GM18505 (cell line): ENCODE results near the gene RHOC.
A peak's percentile ranks its signal among the peaks of the same experiment; 100 is the strongest.
"Not testable (repeated sequence)": the region's sequence is repeated elsewhere in the genome, so short reads cannot be mapped to it uniquely, and the experiment has no call there.

Source experiments
- ATAC-seq: cut with Tn5 transposase; IDR thresholded peaks from one replicate; pipeline ENCODE4 v1.9.1; 2021; ENCODE audit not compliant: unreplicated experiment
- POLR2A ChIP-seq: IDR thresholded peaks from 4 replicates; pipeline ENCODE4 v1.6.1; 2011; ENCODE audit warnings: borderline replicate concordance; ENCODE audit not compliant: insufficient read depth, insufficient read length; ENCODE audit errors: extremely low read depth

Gene RHOC

DNA sequence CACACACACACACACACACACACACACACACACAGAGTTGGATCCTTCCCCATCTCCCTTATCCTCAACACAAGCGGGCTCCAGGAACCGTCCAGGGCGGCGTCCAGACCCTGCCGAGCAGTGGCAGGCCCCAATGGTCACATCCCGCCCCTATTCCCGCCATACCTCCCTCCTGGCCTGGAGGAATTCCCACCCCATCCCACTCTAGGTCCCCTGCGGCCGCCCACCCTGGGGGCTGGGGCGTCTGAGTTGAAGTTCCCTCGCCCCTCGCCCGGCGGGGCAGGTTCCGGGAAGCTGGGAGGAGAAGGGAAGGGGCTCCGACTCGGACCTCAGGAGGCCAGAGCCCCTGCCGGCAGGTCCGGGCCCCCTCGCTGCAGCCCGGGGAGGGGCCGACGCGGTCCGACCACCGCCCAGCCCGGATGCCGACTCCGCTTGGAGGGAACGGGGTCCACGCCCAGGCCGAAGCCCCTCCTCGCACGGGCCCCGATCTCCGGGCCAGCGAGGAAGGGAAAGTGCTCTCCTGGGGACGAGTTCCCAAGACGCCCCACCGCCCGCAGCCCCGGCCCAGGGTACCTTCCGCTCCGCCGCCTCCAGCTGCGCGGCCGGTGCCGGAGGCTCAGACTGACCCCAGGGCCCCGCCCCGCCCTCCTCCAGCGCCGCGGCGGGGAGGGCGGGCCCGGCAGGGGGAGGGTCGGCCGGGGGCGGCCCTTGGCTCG is at the start of gene RHOC:
Gene RHOC, minus strand, starts transcription at position 623 of the 716 bp plus-strand sequence. CDS start 3,328 bp downstream, outside the sequence.
- peak; percentile 61 for TF ChIP-seq POLR2A

DNA sequence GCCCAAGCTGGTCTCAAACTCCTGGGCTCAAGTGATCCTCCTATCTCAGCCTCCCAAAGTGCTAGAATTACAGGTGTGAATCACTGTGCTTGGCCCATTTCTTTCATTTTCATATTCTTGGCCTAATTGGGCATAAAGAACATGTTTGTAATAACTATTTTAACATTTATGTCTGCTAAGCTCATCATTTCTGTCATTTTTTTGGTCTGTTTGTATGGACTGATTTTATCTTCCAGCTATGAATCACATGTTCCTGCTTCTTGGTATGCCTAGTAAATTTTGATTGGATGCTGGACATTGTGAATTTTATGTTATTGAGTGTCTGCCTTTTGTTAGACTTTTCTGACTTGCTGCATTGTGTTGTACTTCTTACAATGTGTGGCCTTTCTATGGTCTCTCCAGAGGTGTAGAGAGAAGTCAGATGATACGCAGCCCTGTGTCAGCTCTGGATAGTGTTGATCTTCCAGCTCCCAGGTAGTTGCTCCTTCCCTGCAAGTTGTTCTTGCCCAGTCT is 47.2 kb upstream of the RHOC start:
- TF ChIP-seq POLR2A, result no peak
- no peak for ATAC-seq

More for the DNA sequence above, at the start of gene RHOC:
- ATAC-seq, result peak; percentile 60

DNA sequence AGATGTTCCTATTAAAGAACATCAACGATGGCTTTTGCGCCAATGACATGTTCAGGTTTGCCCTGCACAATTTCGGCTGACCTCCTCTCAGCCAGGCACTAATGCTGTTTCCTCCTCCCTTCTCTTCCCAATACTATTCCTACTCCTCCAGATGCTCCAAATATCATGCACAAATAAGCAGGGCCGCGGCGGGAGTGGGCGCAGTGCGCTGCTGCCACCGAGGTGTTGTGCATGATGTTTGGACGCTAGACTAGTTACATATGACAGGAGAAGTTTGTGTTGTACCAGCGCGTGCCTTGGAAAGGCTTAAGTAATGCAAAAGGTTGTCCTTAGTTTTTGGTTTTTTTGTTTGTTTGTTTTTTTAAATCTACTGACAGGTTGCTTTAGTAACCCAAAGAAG is 41.5 kb upstream of the RHOC start:
- TF ChIP-seq POLR2A, result no peak
- ATAC-seq, result no peak

DNA sequence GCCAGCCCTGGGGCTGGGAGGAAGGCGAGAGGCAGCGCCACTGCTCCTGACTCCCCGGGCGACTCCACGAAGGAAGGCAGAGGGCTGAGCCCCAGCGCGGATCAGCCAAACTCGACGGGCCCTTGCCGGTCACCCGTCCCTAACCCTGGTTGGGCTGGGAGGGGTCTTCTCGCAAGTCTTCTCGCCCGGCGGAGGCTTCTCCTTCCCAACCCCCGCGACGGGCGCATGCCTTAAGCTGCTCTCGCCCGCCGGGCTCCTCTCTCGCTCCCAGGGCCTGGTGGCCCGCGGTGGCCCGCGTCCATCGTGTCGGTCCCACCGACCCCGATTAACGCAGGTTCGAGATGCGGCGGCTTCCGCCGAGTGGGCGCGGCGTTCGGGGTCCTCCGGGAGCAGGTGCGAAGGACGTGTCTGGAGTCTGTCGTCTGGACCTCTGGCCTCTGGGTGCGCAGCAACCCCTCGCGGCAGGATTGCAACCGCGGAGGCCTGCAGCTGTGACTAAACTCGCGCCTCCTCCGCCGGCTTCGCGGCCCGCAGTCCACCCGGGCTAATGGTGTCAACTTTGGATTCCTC is 37.2 kb upstream of the RHOC start:
- ATAC-seq, result no peak
- no peak for TF ChIP-seq POLR2A

DNA sequence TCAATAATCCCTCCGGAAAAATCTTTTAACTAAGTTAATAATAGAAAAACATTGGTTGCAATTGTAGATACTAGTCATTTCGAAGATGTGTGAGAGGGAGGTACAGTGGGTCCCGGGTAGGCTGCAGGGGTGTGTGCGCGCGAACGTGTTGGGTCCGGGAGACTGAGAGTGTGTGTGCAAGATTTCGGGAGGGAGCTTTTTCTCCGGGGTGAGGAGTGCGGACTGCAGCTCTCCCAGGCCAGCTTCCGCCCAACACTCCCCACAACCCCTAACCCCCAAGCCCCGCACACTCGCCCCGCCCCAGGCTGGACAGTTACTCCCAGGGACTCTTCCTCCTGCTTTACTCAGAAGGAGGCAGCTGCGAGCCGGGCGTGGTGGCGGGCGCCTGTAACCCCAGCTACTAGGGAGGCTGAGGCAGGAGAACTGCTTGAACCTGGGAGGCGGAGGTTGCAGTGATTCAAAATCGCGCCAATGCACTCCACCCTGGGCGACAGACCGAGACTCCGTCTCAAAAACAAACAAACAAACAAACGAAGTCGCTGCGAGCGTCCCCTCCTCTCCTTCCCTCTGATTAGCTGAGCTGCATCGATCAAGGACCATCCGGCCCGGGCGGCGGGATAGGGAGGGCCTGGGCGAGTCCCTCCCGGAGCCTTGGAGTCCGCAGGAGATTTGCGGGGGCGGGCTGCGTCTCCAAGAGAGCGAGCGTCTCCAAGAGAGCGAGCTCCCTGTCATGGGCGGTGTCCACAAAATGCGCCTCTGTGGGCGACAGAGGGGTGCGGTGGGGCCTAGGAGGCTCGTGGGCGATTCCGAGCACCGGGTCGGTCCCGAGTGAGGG is 36.5 kb upstream of the RHOC start:
- no peak for ATAC-seq
- TF ChIP-seq POLR2A, result no peak

DNA sequence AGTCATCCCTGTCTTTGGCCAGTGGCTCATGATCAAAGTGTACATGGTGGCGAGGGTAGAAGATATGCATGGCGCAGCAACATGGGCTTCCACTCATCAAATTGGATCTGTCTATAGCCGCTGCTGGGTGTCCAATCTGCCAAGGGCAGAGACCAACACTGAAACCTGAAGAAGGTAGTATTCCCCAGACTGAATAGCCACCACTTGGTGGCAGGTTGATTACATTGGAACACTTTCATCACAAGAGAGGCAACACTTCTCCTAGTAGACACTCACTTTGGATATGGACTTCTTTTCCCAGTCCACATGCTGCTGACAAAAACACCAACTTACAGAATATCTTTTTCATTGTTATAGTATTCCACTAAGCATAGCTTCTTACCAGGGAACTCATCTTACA is 30.6 kb upstream of the RHOC start:
- no peak for TF ChIP-seq POLR2A
- ATAC-seq, result no peak

DNA sequence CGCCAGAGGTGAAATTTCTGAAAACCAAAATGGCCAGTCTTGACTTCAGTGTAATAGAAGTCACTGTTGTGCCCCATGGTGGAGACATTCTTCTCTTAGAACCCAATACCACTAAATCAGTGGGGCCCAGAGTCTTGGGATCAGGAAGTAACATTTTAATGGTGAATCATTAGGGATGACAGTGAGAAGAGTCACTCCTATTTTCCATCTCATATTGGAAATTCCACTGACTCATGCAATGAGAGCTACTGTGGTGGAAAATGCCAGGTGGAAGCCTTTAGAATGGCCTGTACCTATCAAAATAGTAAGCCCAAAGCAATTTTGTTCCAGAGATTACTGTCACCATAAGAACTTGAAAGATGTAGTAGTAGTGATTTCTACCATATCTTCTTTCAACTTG is 28.8 kb upstream of the RHOC start:
- no peak for TF ChIP-seq POLR2A
- no peak for ATAC-seq

DNA sequence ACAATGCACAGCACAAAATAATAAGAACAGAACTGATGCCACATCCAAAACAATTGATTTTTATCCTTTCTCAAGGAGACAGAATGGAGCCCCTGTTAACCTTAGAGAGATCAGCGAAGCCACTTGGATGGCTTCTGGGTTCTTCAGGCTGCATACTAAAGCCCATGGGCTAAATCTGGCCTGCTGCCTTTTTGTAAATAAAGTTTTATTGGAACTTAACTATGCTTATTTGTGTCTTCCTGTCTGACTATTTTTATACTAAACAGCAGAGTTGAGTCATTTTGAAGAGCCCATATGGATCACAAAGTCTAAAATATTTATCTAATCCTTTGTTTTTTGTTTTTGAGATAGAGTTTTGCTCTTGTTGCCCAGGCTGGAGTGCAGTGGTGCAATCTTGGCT is 24.5 kb upstream of the RHOC start:
- no peak for TF ChIP-seq POLR2A
- ATAC-seq, result no peak

DNA sequence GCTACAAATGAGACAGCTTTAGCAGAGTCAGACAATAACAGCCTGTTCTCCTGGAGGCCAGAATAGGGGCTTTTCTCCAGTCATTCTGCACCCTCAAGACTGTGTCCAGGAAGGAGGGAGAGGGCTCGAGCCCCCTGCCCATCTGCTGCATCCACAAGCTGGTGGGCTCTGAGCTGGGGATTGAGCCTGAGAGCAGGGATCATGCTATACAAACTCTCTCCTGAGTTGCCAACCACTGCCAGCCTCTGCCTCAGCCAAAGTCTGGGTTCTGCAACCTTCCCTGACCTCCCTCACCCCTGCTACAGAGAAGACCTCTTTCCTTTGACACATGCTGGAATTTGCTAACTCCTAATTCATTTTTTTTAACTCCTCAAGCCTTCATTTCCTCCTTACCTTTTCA is 23.0 kb upstream of the RHOC start:
- no peak for TF ChIP-seq POLR2A
- ATAC-seq, result no peak

DNA sequence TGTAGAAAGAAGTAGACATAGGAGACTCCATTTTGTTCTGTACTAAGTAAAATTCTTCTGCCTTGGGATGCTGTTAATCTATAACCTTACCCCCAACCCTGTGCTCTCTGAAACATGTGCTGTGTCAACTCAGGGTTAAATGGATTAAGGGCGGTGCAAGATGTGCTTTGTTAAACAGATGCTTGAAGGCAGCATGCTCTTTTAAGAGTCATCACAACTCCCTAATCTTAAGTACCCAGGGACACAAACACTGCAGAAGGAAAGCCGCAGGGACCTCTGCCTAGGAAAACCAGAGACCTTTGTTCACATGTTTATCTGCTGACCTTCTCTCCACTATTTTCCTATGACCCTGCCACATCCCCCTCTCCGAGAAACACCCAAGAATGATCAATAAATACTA is 22.1 kb upstream of the RHOC start:
- not testable (repeated sequence) for ATAC-seq

DNA sequence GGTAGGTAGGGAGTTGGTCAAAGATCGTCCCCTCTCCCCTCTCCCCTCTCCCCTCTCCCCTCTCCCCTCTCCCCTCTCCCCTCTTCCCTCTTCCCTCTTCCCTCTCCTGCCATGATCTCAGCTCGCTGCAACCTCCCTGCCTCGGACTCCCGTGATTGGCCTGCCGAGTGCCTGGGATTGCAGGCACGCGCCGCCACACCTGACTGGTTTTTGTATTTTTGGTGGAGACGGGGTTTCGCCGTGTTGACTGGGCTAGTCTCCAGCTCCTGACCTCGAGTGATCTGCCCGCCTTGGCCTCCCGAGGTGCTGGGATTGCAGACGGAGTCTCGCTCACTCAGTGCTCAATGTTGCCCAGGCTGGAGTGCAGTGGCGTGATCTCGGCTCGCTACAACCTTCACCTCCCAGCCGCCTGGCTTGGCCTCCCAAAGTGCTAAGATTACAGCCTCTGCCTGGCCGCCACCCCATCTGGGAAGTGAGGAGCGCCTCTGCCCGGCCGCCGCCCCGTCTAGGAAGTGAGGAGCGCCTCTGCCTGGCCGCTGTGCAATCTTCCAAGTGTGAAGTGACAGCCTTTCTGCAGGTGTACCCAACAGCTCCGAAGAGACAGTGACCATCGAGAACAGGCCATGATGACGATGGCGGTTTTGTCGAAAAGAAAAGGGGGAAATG is 21.5 kb upstream of the RHOC start:
- ATAC-seq, result not testable (repeated sequence)

DNA sequence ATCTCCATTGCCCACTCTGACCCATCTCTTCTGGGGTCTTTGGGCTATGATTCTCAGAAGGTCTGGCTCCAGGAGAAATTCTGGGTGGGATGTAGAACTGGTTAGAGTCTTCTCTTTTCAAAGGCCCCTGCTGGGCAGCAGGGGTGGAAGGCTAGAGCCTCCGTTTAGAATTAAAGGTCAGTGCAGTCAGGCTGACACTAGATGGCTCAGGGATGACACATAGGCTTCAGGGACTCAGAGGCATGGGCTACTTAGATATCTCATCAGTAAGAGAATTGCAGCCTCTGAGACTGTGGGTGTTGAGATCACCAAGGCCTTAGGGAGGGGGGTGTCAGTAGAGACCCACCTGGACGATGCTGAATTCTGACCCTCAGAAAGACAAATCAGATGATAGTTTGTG is 20.8 kb upstream of the RHOC start:
- TF ChIP-seq POLR2A, result no peak
- ATAC-seq, result no peak

DNA sequence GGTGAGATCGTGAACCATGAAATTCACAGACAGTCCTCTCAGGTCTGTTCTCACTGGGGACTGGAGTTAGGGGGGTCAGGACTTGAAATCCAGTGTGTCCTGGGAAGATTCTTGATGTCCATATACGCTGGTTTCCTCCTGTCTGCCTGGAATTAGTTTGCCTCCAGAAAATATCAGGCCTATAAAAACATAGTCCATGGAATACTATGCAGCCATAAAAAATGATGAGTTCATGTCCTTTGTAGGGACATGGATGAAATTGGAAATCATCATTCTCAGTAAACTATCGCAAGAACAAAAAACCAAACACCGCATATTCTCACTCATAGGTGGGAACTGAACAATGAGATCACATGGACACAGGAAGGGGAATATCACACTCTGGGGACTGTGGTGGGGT is 17.3 kb upstream of the RHOC start:
- not testable (repeated sequence) for ATAC-seq

DNA sequence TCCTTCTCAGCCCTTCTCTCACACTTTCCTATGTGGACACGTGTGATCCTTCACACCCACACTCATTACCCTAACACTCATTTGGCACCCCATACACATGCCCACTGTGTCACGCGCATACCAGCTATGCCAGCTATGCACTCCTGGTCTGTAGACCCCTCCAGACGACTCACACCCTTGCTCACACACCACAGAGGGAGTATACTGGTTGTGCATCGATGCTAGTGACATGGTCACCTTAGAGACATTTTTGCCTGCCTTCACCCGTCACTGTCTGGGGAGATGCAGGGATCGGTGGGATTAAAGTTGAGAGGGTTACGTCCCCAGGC is 16.5 kb upstream of the RHOC start:
- ATAC-seq, result no peak

More for the DNA sequence above, 16.5 kb upstream of the RHOC start:
- no peak for TF ChIP-seq POLR2A
